Amniotic epithelial cell (primary cell): ENCODE results near the gene APC2.
"Not testable (repeated sequence)": the region's sequence is repeated elsewhere in the genome, so short reads cannot be mapped to it uniquely, and the experiment has no call there.

Source experiments
- DNase-seq: peaks from one replicate; pipeline ENCODE4 v3.0.0-alpha.2; 2010; ENCODE audit warnings: low read depth

Gene APC2

DNA sequence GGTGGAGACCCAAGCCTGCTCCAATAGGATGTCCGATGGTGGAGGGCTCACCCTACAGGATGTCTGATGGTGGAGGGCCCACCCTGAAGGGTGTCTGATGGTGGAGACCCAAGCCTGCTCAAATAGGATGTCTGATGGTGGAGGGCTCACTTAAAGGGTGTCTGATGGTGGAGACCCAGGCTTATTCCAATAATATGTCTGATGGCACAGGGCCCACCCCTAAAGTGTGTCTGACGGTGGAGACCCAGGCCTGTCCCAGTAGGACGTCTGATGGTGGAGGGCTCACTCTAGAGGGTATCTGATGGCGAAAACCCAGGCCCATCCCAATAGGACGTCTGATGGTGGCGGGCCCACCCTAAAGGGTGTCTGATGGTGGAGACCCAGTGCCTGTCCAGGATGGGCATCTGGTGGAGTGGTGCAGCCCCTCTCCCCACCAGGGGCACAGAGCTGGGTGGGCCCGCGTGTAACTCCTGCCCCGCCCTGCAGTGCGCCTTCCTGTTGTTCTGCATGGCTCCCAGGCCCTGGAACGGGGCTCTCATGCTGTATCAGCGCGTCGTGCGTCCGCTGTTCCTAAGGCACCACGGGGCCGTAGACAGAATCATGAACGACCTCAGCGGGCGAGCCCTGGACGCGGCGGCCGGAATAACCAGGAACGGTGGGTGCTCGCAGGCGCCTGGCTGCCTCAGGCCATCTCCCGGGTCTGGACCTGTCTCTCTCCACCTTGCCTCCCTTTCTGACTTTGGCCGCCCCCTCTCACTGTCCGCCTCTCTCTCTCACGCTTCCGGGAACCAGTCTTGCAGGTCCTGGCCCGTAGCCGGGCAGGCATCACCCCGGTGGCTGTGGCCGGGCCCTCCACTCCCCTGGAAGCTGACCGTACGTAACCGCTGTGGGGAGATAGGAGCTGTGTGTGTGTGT, 46.1 kb downstream of the APC2 start:
- DNase-seq, result no peak

DNA sequence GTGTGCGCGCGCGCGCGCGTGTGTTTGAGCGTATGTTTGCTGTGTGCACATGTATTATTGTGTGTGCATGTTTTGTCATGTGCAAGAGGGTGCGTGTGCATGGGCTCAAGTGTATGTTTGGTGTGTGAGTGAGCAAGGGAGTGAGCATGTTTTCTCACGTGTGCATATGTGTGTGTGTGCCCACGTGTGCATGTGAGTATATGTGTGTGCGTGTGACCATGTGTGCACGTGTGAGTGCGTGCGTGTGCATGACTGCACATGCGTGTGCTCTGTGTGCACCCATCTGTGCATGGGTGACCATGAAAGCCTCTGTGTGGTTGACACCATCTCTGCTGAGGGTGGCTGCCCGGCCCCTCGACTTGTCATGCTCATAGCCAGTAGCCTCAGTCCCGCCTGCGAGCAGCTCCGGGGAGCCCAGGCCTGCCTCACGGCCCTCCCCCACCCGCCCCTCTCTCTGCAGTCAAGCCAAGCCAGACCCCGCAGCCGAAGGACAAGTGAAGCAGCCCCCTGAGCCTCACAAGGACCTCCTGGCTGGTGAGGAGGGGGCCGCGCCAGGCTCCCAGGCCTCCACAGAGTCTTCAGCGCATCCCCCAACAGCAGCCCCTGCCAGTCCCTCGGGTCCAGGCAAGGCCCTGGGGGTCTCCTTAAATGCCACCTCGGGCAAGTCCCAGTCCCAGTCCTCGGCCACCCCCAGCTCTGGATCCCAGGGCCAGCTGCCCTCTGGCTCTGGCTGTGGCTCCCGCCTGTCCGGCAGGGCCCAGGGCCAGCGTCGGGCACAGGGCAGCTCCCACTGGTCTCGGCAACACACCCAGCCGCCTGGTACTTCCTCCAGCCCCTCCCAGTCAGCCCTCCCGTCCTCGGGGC, 47.0 kb downstream of the APC2 start:
- no peak for DNase-seq

- no peak for DNase-seq
These were observed 47.8 kb downstream of the APC2 start for GRCh38 chr19:1497578-1498235.

DNA sequence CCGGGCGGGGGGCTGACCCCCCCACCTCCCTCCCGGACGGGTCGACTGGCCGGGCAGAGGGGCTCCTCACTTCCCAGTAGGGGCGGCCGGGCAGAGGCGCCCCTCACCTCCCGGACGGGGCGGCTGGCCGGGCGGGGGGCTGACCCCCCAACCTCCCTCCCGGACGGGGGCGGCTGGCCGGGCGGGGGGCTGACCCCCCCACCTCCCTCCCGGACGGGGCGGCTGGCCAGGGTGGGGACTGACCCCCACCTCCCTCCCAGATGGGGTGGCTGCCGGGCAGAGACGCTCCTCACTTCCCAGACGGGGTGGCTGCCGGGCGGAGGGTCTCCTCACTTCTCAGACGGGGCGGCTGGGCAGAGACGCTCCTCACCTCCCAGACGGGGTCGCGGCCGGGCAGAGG, 49.3 kb downstream of the APC2 start:
- DNase-seq, result not testable (repeated sequence)

DNA sequence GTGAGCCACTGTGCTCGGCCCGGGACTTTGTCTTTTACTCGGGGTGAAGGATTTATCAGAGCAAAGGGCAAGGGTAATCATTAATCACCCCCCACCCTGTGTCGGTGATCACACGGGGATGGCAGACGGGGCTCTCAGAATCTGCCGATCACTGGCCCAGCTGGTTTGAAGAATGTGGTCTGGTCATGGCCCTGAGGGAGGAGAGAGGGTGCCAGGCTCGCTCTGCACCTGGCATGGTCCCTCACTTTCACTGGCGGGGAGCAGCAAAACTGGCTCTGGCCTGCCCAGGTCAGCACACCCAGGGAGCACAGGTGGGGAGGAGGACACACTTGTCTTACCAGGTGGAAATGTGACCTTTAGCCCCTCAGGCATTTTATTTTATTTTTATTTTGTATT, 51.3 kb downstream of the APC2 start:
- DNase-seq, result no peak

DNA sequence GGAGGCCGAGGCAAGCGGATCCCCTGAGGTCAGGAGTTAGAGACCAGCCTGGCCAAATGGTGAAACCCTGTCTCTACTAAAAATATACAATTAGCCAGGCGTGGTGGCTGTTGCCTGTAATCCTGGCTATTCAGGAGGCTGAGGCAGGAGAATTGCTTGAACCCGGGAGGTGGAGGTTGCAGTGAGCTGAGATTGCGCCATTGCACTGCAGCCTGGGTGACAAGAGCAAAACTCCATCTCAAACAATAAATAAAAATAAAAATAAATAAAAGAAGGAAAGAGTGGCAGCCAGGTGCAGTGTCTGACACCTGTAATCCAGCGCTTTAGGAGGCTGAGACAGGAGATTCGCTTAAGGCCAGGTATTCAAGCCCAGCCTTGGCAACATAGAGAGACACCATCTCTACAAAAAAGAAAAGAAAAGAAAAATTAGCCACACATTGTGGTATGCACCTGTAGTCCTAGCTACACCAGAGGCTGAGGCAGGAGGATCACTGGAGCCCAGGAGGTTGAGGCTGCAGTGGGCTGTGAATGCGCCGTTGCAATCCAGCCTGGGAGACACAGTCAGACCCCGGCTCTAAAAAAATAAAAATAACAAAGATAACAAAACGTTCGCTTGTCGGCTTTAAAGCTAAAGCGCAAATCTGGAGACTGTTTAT, 52.6 kb downstream of the APC2 start:
- no peak for DNase-seq

- DNase-seq, result peak; percentile 38
These were observed 53.4 kb downstream of the APC2 start for GRCh38 chr19:1503089-1503924.

- no peak for DNase-seq
These were observed 54.2 kb downstream of the APC2 start for GRCh38 chr19:1503925-1504773.

DNA sequence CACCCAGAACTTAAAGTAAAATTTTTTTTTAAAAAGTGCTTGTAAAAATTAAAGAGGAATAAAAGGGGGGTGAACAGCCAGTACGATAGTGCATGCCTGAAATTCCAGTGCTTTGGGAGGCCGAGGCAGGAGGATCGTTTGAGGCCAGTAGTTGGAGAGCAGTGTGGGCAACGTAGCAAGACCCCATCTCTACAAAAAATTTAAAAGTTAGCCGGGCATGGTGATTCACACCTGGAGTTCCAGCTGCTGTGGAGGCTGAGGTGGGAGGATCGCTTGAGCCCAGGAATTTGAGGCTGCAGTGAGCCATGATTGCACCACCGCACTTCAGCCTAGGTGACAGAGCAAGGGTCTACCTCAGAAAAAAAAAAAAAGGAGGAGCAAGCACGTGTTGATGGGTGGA, 55.1 kb downstream of the APC2 start:
- DNase-seq, result no peak

DNA sequence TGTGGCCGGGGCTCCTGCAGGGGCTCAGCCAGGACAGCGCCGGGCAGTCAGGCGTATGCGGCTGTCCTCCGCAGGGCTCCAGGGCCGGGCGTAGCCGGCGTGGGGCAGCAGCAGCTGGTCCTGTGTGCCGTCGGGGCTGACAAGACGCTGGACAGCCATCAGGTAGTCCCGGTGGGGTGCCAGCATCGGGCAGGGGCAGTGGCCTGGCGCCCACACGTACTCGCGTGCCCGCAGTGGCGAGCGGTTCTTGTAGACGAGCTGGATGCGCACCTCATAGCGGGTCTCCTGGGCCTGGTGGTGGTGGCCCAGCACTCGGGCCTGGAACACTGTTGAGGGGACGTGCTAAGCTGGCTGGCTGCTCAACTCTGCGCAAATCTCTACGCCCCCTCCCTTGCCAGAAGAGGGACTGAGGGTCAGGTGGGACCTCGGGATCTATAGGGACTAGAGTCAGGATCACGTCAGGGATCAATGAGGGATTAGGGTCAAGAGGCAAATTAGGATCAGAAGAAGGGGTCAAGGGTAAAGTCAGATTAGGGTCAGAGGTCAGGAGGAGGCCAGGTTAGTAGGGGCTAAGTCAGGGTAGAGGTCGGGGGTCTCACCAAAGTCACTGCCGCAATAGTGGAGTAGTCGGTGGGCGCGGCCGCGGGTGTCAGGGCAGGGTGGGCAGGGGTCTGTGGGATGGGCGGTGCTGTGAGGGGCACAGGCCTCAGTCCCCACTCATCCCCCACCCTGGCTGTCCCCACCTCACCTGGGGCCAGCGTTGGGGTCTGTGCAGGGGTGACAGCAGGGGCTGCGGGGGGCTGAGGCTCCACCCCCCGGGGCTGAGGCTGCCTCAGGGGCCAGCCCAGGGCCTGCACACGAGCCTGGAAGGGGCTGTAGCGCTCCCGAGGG, 56.3 kb downstream of the APC2 start:
- no peak for DNase-seq

- no peak for DNase-seq
These were observed 57.3 kb downstream of the APC2 start for GRCh38 chr19:1507192-1507660.

DNA sequence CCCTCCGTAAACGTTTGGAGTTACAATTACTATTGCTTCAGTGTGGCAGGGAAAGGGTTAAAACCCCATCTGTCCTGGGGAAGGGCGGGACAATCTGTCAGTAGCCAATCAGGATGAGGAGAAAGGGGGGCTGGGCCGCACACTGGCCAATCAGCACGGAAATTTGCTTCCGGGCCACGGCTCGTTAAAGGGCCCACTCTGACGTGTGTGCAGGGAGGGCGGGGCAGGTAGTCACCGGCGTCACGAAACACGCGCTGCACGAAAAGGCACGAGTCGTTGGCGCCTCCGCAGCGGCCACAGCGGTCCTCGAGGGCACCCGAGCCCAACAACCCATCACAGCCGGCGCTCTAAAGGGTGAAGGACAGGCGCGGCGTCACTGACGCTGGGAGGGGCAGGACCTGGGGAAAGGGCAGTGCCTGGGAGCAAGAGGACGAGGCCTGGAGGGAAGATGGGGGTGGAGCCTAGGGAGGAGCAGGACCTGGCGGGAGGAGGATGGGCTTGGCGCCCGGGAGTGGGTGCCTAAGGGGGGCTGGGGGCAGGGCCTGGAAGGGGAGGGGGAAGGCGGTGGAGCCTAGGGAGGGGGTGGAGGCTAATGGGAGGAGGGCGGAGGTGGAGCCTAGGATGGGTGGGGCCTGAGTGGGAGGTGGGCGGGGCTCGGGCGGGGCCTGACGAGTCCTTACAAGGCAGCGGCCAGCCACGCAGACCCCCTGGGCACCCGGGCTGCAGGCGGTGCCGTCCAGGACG, 58.0 kb downstream of the APC2 start:
- peak; percentile 95 for DNase-seq

- no peak for DNase-seq
These were observed 58.6 kb downstream of the APC2 start for GRCh38 chr19:1508507-1508856.

DNA sequence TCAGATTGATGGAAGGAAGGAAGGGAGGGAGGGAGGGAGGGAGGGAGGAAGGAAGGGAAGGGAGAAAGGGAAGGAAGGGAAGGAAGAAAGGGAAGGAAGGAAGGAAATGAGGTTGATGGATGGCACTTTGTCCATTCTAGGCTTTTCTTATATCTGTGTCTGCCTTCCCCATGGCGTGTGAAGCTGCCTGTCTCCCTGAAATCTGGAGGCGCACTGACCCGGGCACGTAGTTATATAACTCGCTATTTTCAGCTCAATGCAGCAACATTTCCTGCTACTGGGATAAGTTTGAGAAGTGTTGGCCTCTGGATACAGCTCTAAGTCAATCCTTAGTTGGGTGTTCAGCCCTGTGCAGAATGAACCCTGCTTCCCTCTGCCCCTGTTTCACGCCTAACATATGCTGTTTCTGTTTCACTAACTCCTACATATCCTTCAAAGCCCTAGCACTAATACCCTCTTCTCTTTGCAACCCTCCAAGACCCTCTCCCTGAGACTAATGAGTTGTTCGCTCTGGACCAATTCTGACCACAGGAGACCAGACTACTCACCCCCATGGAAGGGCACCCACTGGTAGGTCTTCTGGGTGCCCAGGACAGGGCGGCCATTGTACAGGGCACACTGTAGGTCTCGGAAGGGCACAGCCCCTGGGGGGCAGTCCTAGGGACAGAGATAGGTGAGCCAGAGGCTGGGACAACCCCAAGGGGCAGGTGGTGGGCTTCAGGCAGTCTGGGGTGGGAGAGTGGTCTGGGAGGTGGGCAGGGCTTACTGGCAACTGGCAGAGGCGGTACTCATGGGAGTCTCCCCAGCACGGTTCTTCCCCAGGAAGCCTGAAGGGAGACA, 59.9 kb downstream of the APC2 start:
- DNase-seq, result no peak

- DNase-seq, result no peak
These were observed 60.5 kb downstream of the APC2 start for GRCh38 chr19:1510442-1510806.

DNA sequence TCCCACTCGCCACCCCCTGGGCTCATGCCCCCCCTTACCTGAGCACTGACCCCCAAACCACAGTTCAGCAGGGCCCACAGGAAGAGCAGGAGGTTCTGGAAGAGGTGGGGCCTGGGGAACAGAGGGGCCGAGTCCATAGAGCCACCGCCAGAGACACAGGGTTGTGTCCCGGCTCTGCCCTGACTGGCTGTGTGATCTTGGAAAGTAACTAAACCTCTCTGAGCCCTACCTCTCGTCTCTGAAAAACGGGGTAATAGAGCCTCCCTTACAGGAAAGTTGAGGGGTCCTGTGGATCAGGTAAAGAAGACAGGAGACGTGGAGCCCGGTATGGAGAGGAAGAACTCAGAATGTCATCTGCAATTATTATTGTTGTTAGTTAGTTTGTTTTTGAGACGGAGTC, 60.9 kb downstream of the APC2 start:
- no peak for DNase-seq
